Fibroblast of lung (primary cell): ENCODE measurements around the gene EBF3.

Source experiments
- CTCF ChIP-seq, 2 donors: IDR thresholded peaks in 1 of 2; conservative IDR thresholded peaks in 1 of 2; 1 replicate in 1 of 2; 2 replicates in 1 of 2; pipeline ENCODE4 v1.5.1; 2011 to 2012; ENCODE audit warnings: low read length in 2 of 2, control low read depth in 1 of 2, inconsistent platforms in 1 of 2, low read depth in 1 of 2, mild to moderate bottlenecking in 1 of 2
- EZH2 ChIP-seq: IDR thresholded peaks from 2 replicates; pipeline ENCODE4 v1.5.1; 2012; ENCODE audit warnings: low read length, control low read depth, mild to moderate bottlenecking; ENCODE audit errors: missing control alignments

DNA sequence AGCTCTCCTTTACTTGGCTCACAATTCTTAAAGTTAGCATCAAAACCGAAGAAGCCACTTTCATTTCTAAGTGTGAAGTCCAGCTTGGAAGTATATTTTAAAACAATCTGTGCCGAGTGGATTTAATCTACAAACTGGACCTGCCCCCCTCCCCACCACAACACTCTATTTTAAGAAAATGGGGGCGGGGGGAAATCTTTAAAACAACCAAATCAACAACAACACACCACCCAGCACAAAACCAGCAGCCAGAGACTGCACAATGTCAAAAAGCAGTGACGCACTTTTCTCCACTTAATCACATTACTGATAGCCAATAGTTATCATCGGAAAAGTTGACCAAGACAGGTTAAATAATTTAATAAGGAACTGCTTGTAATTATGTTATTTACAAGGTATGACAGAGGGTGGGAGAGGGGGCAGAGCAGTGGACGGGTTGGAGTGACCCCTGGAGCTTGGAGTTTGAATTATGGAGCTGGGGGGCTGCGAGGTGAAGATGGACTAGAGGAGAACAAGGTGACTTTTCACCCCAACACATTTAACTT is 2.8 kb downstream of the EBF3 start:
- no peak for TF ChIP-seq CTCF (conservative IDR thresholded peaks at IDR 0.05 in 1 of 2, IDR thresholded peaks at IDR 0.05 in 1 of 2; ENCODE audit: low read depth in 1 of 2, low read length in 2 of 2)
- TF ChIP-seq EZH2 = no peak
